Hematopoietic multipotent progenitor cell treated with erythropoietin and hydrocortisone succinate and interleukin-3 and kit ligand, for 4 days (in vitro differentiated cells): Measurements from ENCODE around the gene SNX27.
A peak's percentile ranks its signal among the peaks of the same experiment; 100 is the strongest.
"Not testable (repeated sequence)": the region's sequence is repeated elsewhere in the genome, so short reads cannot be mapped to it uniquely, and the experiment has no call there.

ENCODE experiments used
- DNase-seq: peaks from one replicate; pipeline ENCODE4 v3.0.0-alpha.2; 2015

Gene SNX27

DNA sequence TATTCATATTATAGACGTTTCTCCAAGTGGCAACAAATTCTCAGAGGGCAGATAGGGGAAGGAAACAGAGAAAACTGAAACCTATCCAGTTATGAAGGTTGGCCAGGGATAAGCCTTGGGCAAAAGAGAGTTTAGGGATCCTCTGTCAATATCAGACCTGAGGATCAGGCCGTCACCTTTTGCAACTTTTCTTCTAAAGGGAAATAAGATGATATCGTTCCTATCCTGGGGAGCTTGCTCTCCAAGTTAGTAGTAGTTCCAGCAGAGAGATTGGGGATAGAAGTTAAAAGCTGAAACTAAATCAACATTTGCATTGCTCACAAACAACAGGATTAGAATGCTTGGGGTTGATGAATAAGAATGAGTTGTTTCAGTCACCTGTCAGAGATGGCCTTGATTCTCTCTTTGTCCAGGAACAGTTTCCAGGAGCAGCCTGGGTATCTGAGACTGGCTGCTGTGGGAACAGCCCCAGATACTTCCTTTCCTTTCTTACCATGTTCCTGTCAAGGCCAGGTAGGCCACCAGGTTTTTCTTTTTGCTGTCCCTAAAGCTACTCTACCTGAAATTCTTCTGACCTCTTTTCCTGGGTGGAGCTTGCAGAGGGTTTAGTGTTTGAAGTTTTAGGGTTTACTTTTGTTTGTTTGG is 112.0 kb downstream of the SNX27 start:
- no peak for DNase-seq

DNA sequence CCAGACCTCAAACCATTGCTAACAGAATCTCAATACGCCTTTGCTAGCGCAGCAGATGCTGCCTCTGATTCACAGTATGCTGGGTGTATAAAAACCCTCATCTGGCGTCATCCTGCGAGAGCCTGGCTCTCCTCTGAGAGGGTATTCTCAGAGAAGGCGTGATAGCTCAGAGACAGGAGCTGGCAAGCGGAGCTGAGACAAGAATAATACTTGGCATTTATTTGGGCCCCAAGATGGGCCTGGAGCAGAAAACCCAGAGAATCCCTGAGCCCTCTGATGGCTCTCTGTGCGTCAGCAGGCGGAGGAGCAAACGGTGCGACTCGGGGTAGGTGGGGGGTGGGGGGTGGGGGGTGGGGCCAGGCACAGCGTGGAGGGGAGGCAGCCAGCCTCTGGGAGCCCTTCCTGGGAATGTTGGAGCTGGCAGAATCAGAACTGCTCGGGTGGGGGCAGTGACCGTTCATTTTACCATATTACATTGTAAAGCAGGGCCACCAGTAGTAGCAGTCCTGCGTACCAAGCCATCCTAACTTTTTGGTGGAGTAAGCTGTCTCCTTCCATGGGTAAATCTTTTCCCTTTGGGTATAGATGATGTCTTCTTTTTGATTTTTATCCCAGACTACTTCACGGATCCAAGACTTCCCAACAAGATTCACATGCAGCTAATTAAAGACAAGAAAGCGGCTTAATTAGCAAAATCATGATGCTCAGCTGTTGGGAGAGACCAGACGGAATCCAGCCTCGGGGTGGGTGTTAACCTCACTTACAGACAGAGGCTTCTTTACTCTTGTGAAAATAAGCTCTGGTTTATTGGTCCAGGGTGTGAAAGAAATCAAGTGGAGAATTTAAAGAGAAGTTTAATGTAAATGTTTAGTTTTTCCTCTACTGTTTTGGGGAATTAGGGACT is 116.6 kb downstream of the SNX27 start:
- DNase-seq = no peak

DNA sequence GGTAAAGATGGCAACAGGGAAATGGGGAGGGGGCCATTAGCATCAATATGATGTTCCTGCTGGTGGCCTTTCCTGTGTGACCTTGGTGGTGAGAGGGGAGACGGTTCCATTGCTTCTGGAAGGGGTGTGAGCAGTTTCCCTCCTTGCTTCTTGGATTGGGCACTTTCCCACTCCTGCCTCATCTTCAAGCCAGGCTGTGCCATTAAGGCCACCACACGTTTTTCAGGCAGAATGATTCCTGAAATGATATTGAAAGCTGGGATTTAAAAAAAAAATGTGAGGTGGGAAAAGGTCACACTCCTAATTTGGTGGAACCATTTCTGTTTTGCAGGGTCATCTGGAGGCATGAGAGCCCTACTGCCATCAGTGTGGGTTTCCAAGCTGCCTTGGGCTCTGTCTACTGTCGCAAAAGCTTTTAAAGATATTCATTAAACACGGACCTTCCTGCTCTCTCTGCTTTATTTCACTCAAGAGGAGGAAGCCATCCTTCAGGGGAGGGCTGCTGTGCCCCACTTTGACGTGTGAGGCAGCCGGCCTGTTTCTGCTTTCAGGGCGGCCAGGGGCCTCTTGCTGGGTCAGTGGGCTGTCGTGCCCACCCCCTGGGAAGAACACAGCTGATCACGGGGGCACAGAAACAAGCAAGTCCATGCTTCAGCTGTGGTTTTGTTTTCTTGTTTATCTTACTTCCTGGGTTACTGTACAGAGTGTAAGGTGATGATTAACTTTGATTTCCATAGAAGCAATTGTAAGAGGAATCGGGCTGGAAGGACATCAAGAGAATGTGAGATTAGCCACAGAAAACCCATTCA is 117.5 kb downstream of the SNX27 start:
- no peak for DNase-seq

DNA sequence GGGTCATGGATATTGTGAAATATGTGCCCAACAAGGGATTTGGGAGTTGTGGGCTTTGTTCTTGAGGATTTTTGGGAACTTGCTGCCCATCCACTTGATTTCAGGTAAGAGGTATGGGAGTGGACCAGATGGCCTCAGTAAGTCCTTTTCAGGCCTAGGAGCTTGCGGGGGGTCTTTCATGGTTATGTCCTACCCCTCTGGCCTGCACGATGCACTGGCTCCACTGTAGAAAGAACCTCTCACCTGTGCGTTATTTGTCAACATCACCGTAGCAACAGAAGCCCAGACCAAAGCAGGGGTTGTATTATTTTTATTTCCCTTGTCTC is 118.1 kb downstream of the SNX27 start:
- DNase-seq = no peak

DNA sequence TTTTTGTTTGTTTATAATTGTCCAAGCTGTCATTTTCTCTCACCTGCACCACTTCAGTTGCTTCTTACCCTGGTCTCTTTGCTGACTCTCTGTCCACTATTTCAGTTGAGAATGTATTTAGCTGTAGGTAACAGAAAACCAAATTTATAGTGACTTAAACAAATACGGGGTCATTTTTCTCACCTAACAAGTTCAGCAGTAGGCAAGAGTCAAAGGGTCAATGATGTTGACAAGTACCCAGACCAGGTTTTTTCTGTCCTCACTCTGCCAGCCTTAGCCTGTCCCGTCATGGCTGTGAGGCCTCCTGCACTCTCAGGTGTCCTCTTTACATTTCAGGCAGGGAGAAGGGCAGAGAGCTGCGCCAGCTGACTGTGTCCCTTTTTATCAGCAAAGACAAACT is 121.3 kb downstream of the SNX27 start:
- no peak for DNase-seq

DNA sequence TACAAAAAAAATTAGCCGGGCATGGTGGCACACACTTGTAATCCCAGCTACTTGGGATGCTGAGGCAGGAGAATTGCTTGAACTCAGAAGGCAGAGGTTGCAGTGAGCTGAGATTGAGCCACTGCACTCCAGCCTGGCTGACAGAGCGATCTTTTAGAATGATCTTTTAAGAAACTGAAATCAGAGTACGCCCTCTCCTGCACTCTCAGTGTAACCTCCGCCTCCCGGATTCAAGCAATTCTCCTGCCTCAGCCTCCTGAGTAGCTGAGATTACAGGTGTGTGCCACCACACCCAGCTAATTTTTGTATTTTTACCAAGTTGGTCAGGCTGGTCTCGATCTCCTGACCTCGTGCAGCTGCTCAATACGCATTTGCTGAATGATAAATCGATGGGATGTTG is 122.1 kb downstream of the SNX27 start:
- DNase-seq = not testable (repeated sequence)

DNA sequence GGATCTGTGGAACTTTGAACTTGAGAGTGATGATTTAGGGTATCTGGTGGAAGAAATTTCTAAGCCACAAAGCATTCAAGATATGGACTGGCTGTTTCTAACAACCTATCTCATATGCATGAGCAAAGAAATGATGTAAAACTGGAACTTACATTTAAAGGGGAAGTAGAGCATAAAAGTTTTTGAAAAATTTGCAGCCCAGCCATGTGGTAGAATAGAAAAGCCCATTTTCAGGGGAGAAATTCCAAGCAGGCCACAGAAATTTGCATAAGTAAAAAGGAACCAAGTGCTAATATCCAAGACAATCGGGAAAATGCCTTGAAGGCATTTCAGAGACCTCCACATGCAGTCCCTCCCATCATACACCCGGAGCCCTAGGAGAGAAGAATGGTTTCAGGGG is 125.2 kb downstream of the SNX27 start:
- no peak for DNase-seq

DNA sequence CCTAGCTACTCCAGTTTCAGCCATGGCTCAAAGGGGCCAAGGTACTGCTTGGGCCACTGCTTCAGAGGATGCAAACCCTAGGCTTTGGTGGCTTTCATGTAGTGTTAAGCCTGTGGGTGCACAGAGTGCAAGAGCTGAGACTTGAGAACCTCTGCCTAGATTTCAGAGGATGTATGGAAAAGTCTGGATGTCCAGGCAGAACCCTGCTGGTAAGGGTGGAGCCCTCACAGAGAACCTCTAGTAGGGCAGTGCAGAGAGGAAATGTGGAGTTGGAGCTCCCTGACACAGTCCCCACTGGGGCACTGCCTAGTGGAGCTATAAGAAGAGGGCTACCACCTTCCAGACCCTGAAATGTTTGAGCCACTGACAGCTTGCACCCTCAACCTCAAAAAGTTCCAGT is 125.6 kb downstream of the SNX27 start:
- DNase-seq = no peak

DNA sequence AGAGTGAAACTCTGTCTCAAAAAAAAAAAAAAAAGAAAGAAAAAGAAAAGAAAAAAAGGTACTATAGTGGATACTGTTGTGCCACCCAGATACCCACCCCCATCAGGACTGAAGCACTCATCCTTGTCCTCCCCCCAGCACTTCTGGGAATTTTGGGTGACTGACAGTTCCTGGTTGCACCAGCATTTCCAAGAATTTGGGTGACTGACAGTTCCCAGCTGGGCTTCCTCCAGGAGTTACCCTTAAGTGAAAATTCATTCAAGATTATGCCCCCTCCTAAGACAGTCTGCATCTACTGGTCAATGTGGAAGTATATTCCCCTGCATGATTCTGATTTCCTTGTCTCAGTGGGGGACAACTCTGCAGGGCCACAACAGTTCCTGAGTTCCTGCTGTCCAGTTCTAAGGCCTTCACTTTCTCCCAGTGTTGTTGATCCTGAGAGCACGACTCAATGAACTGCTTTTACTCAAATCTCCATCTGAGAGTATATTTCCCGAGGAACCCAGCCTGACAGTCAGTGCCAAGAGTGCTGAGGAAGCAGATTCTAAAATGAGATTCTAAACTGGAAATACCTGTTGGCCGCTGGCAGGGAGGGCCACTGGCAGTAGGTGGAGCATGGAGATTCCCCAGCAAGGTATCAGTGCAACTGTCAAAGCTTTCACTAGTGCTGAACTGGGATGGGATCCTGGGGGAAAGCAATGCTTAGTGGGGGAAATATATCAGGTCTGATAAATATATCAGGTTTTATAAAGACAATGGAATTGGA is 127.9 kb downstream of the SNX27 start:
- DNase-seq = peak; percentile 15

DNA sequence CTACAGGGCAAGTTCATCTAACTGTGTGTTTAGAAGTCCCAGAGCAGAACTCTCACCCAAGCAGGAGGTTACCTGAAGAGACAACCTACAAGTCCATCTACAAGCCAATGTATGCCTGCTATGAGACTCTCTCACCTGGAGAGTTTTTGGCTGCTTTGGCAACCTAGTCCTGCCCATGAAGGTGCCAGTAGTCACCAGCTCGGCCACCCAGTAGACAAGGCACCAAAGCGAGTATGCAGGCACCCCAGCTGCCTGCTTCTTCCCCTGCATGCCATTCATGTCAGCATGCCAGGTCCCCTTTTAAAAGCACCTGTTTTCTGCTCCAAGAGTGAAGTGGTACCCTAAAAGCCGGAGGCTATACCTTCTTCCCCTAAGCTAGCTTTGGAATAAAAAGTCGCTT is 129.7 kb downstream of the SNX27 start:
- no peak for DNase-seq
